Dendritic cell treated with granulocyte-macrophage colony-stimulating factor and Interleukin-4, amounts not matched to agents 40 ng/mL and 50 ng/mL, for 4 days (primary cell): ENCODE measurements around the gene SNX13.

Experiments used
- H3K27ac Mint-ChIP-seq: one replicate; pipeline ENCODE4 v1.8.0; 2022; ENCODE audit warnings: mild to moderate bottlenecking, mixed read lengths
- H3K27me3 Mint-ChIP-seq: one replicate; pipeline ENCODE4 v1.8.0; 2022; ENCODE audit warnings: mild to moderate bottlenecking, mixed read lengths
- H3K36me3 Mint-ChIP-seq: one replicate; pipeline ENCODE4 v1.8.0; 2022; ENCODE audit warnings: low read depth, mixed read lengths
- H3K4me1 Mint-ChIP-seq: one replicate; pipeline ENCODE4 v1.8.0; 2022; ENCODE audit warnings: low read depth, mixed read lengths
- H3K4me3 Mint-ChIP-seq: one replicate; pipeline ENCODE4 v1.8.0; 2022; ENCODE audit warnings: mild to moderate bottlenecking, moderate library complexity, mixed read lengths
- H3K9me3 Mint-ChIP-seq: one replicate; pipeline ENCODE4 v1.8.0; 2022; ENCODE audit warnings: mixed read lengths
- intact Hi-C: fragments of 100-400 bp; cut with micrococcal nuclease; formaldehyde crosslinking; loops from one replicate; pipeline ENCODE4 v1.15.0; 2022

Gene SNX13

GRCh38 chr7:17939211-17939605 is 1.1 kb downstream of the SNX13 start:
- intact Hi-C loops, result no loop called here
- Mint-ChIP-seq H3K36me3 (peaks cover 24% of the 10 kb centered on the region), H3K4me3 (peak overlapping the region; percentile 90), H3K9me3 (no peaks in the 10 kb centered on the region), H3K4me1 (peaks cover 35% of the 10 kb centered on the region), H3K27me3 (peaks cover 1% of the 10 kb centered on the region), H3K27ac (peak overlapping the region; percentile 97)

DNA sequence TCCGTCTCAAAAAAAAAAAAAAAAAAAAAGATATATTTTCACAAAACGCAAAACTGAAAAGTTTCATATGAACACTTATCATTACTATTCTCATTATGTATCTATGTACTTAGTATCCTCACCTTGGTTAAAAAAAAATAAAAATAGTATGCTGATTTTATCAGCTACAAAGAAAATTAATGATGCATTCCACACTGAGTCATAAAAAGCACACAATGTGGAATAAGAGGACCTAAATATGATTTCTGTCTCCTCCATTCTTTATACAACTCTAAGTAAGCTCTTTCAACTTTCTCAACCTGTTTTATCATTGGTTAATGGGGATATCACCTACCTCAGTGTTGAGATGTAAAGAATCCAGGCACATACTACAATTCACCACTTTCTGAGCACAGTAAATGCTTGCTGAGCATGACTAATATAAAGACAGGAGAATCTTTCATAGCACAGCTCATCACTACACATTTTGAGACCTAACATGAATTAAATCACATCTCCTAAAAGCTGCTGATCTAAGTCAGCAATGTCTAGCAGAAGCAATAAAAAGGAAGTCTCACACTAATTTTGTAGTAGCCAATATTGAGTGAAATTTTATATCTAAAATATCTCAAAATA is 2.7 kb downstream of the SNX13 start:
- Mint-ChIP-seq H3K9me3 (no peaks in the 10 kb centered on the region), H3K27ac (peak overlapping the region; percentile 43), H3K36me3 (peaks cover 24% of the 10 kb centered on the region), H3K4me3 (peak overlapping the region; percentile 6), H3K27me3 (no peaks in the 10 kb centered on the region), H3K4me1 (peaks cover 43% of the 10 kb centered on the region)
- intact Hi-C loops, result no loop called here

GRCh38 chr7:17936321-17936720 is 4.0 kb downstream of the SNX13 start:
- peaks cover 24% of the 10 kb centered on the region for H3K36me3 Mint-ChIP-seq
- H3K4me1 Mint-ChIP-seq, result peaks cover 36% of the 10 kb centered on the region
- H3K27ac Mint-ChIP-seq, result no peak overlapping the region
- no peak overlapping the region for H3K4me3 Mint-ChIP-seq
- no peaks in the 10 kb centered on the region for H3K27me3 Mint-ChIP-seq
- intact Hi-C loops, result no loop called here
- H3K9me3 Mint-ChIP-seq, result no peaks in the 10 kb centered on the region

DNA sequence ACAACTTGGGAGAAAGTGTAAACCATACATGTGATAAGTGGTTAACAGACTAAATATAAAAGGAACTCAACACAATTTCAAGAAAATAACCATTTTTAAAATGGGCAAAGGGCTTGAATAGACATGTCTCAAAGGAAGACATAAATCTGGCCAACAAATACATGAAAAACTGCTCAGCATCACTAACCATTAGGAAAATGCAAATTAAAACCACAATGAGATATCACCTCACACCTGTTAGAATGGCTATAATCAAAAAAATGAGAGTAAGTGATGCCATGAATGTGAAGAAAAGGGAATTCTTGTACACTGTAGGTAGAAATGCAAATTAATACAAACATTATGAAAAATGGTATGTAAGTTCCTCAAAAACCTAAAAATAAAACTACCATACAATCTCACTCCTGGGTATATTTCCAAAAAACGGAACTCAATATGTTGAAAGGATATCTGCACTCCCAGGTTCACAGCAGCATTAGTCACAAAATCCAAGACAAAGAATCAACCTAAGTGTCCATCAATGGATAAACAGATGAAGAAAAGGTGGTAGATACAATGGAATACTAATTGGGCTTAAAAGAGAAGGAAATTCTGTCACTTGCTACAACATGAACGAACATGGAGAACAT is 5.6 kb downstream of the SNX13 start:
- H3K36me3 Mint-ChIP-seq, result peaks cover 12% of the 10 kb centered on the region
- no peak overlapping the region for H3K4me3 Mint-ChIP-seq
- no peaks in the 10 kb centered on the region for H3K27me3 Mint-ChIP-seq
- H3K27ac Mint-ChIP-seq, result peak overlapping the region; percentile 45
- no peaks in the 10 kb centered on the region for H3K9me3 Mint-ChIP-seq
- intact Hi-C loops, result no loop called here
- H3K4me1 Mint-ChIP-seq, result peaks cover 42% of the 10 kb centered on the region

DNA sequence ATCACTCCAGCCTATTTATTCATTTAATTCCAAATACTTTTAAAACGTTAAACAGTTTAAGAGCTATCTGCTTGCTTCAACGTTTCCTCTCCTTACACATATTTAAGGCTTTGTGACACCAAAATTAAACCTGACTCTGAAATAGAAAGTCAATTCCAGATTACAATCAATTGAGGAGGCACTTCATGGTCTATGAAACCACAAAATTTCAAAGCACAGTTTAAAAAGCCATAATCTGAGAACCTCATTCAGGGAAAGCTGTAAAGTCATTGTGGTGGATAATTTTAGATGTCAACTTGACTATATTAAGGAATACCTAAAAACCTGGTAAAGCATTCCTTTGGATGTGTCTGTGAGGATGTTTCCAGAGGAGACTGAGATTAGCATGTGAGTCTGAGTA is 6.2 kb downstream of the SNX13 start:
- no peaks in the 10 kb centered on the region for H3K9me3 Mint-ChIP-seq
- H3K36me3 Mint-ChIP-seq, result peaks cover 7% of the 10 kb centered on the region
- H3K4me1 Mint-ChIP-seq, result peaks cover 42% of the 10 kb centered on the region
- H3K4me3 Mint-ChIP-seq, result no peak overlapping the region
- intact Hi-C loops, result no loop called here
- peak overlapping the region; percentile 45 for H3K27ac Mint-ChIP-seq
- H3K27me3 Mint-ChIP-seq, result no peaks in the 10 kb centered on the region

- Mint-ChIP-seq H3K9me3 (no peaks in the 10 kb centered on the region), H3K36me3 (peaks cover 7% of the 10 kb centered on the region)
- intact Hi-C loops, result no loop called here
These were observed 7.5 kb downstream of the SNX13 start for GRCh38 chr7:17932770-17933169.

DNA sequence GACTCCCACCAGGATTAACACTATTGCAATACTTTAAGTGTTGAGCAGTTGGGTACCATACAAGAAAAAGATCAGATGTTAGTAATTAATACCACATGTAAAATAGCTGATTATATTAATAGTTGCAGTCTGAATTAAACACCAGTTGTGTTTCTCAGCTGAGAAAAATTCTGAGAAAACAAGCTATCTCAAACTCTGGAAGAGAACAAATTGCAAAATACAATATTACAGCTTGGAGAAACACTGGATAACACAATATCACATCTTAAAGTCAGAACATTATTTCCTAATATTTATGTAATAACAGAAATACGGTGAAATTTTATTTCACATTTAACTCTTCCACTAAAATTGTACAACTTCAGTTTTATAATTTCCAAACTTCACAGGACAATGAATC is 9.2 kb downstream of the SNX13 start:
- H3K9me3 Mint-ChIP-seq, result no peaks in the 10 kb centered on the region
- H3K4me3 Mint-ChIP-seq, result no peak overlapping the region
- no peak overlapping the region for H3K27ac Mint-ChIP-seq
- peaks cover 42% of the 10 kb centered on the region for H3K4me1 Mint-ChIP-seq
- no peaks in the 10 kb centered on the region for H3K36me3 Mint-ChIP-seq
- intact Hi-C loops, result no loop called here
- no peaks in the 10 kb centered on the region for H3K27me3 Mint-ChIP-seq

More at GRCh38 chr7:17932770-17933169, 7.5 kb downstream of the SNX13 start:
- Mint-ChIP-seq H3K4me3 (no peak overlapping the region), H3K4me1 (peaks cover 42% of the 10 kb centered on the region), H3K27me3 (no peaks in the 10 kb centered on the region), H3K27ac (no peak overlapping the region)

DNA sequence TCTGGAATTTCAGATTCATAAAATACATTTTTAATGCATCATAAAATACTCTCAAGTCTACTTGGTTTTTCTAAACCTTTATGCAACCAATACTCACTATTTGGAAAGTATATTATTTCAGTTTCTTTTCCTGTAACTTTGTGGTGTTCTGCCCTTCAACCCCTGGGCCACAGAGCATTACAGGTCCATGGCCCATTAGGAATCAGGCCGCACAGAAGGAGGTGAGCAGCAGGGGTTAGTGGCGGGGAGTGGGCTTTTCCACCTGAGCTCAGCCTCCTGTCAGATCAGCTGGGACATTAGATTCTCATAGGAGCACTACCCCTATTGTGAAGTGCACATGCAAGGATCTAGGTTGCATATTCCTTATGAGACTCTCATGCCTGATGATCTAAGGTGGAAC is 9.7 kb downstream of the SNX13 start:
- Mint-ChIP-seq H3K36me3 (no peaks in the 10 kb centered on the region), H3K4me1 (peaks cover 45% of the 10 kb centered on the region), H3K9me3 (no peaks in the 10 kb centered on the region), H3K27ac (no peak overlapping the region), H3K4me3 (no peak overlapping the region), H3K27me3 (no peaks in the 10 kb centered on the region)
- intact Hi-C loops, result no loop called here

- Mint-ChIP-seq H3K4me1 (peaks cover 45% of the 10 kb centered on the region), H3K4me3 (no peak overlapping the region), H3K9me3 (no peaks in the 10 kb centered on the region), H3K36me3 (no peaks in the 10 kb centered on the region), H3K27me3 (no peaks in the 10 kb centered on the region), H3K27ac (no peak overlapping the region)
- intact Hi-C loops, result no loop called here
These were observed 10.5 kb downstream of the SNX13 start for GRCh38 chr7:17929647-17930395.

GRCh38 chr7:17928055-17928454 is 12.2 kb downstream of the SNX13 start:
- intact Hi-C loops, result no loop called here
- no peak overlapping the region for H3K4me3 Mint-ChIP-seq
- H3K27ac Mint-ChIP-seq, result no peak overlapping the region
- H3K27me3 Mint-ChIP-seq, result no peaks in the 10 kb centered on the region
- H3K4me1 Mint-ChIP-seq, result peaks cover 30% of the 10 kb centered on the region
- H3K36me3 Mint-ChIP-seq, result no peaks in the 10 kb centered on the region
- no peaks in the 10 kb centered on the region for H3K9me3 Mint-ChIP-seq

DNA sequence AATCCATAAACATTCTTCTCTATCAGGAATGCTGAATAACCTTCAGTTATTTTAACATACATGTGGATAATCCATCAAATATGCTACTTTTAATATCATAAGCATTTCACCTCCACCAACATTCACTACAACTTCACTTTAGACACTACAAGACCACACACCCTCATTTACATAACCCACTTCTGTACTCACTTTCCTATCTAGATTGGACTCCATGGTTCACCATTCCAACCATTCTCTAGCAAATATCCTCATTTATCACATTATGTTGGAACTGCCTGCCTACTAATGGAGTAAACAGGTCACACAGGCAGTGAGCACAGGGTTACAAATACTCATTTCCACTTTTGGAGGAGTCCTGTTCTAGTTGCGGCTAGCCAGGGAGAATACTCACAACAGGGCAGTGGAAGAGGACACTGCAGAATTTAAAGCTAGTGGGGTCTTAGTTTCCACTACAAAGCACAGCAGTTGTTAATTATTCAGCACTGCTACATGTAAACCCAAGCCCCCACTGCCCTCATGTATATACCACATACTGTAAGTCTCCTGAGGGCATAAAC is 18.4 kb downstream of the SNX13 start:
- Mint-ChIP-seq H3K27ac (no peak overlapping the region), H3K9me3 (no peaks in the 10 kb centered on the region), H3K4me3 (no peak overlapping the region), H3K4me1 (peaks cover 30% of the 10 kb centered on the region), H3K36me3 (no peaks in the 10 kb centered on the region), H3K27me3 (no peaks in the 10 kb centered on the region)
- intact Hi-C loops, result no loop called here

DNA sequence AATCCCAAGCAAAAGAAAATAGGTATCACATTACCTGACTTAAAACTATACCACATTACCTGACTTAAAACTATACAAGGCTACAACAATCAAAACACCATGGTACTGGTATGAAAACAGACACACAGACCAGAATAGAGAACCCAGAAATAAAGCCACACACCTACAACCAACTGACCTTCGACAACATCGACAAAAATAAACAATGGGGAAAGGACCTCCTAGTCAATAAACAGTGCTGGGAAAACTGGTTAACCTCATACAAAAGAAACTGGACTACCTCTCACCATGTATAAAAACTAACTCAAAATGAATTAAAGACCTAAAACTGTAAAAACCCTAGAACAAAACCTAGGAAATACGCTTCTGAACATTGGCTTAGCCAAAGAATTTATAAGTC is 22.5 kb downstream of the SNX13 start:
- H3K4me1 Mint-ChIP-seq, result peaks cover 16% of the 10 kb centered on the region

DNA sequence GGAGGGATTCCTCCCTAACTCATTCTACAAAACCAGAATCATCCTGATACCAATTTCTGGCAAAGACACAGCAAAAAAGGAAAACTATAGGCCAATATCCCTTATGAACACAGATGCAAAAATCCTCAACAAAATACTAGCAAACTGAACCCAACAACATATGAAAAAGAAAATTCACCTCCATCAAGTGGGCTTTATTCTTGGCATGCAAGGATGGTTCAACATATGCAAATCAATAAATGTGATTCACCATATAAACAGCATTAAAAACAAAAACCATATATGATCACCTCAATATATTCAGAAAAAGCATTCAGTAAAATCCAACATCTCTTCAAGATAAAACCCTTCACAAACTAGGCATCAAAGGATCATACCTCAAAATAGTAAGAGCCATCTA is 23.5 kb downstream of the SNX13 start:
- Mint-ChIP-seq H3K9me3 (no peaks in the 10 kb centered on the region), H3K4me1 (peaks cover 18% of the 10 kb centered on the region), H3K4me3 (no peak overlapping the region), H3K27ac (no peak overlapping the region), H3K27me3 (no peaks in the 10 kb centered on the region), H3K36me3 (no peaks in the 10 kb centered on the region)
- intact Hi-C loops, result no loop called here

More for the DNA sequence above, 22.5 kb downstream of the SNX13 start:
- H3K4me3 Mint-ChIP-seq, result no peak overlapping the region
- no peaks in the 10 kb centered on the region for H3K36me3 Mint-ChIP-seq
- no peaks in the 10 kb centered on the region for H3K9me3 Mint-ChIP-seq
- no peaks in the 10 kb centered on the region for H3K27me3 Mint-ChIP-seq
- H3K27ac Mint-ChIP-seq, result no peak overlapping the region
- intact Hi-C loops, result no loop called here

DNA sequence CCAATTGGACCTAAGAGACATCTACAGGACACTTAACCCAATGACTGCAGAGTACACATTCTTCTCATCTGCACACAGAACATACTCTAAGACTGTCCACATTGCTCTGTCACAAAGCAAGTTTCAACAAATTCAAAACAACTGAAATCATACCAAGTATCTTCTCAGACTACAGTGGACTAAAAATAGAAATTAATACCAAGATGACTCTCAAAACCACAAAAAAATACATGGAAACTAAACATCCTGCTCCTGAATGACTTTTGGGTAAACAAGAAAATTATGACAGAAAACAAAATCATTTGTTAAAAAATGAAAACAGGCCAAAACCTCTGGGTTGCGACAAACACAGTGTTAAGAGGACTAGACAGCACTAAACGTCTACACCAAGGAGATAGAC is 24.5 kb downstream of the SNX13 start:
- Mint-ChIP-seq H3K27me3 (no peaks in the 10 kb centered on the region), H3K27ac (no peak overlapping the region), H3K4me3 (no peak overlapping the region), H3K4me1 (peaks cover 11% of the 10 kb centered on the region), H3K9me3 (no peaks in the 10 kb centered on the region), H3K36me3 (no peaks in the 10 kb centered on the region)
- intact Hi-C loops, result no loop called here
